NK-92 (cell line): ENCODE measurements around the gene DENND4A.

Experiments
- DNase-seq: peaks from one replicate; lab custom pipeline; 2025; ENCODE audit not compliant: unreplicated experiment; lab: John Stamatoyannopoulos, UW

Gene DENND4A

DNA sequence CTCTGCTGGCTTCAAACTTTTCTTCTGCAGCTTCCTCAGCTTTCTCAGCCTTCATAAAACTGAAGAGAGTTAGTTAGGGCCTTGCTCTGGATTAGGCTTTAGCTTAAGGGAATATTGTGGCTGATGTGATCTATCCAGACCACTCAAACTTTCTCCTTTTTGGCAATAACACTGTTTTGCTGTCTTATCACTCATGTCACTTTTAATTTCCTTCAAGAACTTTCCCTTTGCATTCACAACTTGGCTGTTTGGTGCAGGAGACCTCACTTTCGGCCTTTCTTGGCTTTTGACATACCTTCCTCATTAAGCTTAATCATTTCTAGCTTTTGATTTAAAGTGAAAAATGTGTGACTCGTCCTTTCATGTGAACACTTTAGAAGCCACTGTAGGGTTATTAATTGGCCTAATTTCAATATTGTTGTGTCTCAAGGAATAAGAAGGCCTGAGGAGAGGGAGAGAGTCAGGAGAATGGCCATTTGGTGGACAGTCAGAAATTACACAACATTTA is 109.6 kb downstream of the DENND4A start:
- DNase-seq, result no peak

DNA sequence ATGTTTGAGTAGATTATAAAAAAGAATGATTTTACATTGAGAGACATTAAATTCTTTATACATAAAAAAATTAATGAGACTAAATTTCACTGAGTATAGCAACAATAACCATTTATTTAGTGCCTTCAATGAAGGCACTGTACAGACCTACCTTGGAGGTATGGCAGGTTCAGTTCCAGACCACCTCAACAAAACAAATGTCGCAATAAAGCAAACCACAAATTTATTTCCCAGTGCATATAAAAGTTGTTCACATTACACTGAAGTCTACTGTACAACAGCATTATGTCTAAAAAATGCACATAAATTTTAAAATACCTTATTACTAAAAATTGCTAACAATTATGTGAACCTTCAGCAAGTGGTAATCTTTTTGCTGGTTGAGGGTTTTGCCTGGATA is 111.5 kb downstream of the DENND4A start:
- DNase-seq, result no peak

DNA sequence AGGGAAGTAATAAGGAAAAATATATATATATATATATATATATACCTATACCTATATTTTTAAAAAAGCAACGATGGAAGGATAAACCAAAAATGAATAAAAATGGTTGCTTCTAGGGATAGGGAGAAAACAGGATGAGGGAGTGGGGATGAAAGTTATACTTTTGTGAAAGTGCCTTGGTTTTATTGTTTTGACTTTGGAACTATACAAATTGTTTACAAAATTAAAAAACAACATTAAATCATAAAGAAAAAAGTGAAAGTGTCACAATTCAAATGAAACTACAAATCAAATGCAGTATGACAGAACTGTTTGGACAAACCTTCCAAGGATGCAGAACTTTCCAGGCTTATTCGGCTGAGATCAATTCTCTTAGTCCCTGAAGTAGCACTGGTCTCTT is 116.0 kb downstream of the DENND4A start:
- no peak for DNase-seq

DNA sequence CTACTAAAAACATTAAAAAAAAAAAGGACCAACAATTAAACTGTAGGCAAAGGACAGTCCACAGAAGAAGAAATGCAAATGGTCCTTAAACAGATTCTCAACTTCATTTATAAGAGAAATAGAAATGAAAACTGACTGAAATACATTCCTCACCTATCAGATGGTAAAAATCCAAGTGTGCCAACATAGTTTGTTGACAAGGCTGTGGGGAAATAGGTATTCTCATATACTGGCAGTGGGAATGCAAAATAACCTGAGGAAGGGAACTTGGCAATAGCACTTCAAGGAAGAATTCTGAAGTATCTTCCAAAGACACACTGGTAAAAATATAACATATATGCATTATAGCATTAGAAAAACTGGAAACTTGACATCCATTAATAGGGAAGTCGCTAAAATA is 116.5 kb downstream of the DENND4A start:
- no peak for DNase-seq

DNA sequence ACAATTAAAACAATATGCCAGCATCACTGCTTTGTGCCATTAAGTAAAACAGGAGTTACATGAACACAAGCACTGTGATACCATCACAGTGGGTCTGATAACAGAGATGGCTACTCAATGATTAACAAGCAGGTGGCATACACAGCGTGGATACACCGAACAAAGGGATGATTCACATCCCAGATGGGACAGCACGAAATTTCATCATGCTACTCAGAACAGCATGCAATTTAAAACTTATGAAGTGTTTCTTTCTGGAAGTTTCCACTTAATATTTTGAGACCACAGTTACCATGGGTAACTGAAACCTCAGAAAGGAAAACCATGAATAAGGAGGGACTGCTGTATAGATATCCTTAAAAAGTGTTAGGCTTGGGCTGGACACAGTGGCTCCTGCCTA is 125.8 kb downstream of the DENND4A start:
- no peak for DNase-seq

DNA sequence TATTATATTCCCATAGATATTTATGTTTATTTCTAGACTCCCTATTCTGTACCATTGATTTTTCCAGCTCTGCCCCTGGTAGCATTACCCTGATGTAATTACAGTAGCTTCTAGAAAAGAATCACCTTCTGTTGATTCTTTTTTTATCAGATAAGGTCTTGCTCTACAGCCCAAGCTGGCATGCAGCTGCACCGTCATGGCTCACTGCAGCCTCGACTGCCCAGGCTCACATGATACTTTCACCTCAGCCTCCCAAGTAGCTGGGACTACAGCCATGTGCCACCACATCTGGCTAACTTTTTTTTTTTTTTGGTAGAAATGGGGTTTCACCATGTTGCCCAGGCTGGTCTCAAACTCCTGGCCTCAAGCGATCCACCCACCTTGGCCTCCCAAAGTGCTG is 128.6 kb downstream of the DENND4A start:
- DNase-seq, result no peak

DNA sequence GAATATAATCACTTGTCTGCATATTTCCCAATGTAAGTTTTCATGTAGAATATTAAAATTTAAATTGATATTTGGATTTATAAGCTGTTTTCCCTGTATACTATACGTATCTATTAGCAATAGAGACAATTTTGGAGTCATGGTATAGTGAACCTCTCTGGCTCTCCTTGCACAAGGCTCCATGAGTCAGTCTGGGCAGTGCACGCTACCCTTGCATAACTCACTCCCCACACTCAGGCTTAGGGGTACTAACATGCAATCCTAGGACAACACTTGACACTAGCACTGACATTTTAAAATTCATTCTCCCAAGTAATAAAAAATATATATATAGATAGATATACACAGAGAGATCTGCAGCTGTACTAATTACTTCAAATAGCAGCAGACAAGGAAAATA is 131.2 kb downstream of the DENND4A start:
- DNase-seq, result no peak

DNA sequence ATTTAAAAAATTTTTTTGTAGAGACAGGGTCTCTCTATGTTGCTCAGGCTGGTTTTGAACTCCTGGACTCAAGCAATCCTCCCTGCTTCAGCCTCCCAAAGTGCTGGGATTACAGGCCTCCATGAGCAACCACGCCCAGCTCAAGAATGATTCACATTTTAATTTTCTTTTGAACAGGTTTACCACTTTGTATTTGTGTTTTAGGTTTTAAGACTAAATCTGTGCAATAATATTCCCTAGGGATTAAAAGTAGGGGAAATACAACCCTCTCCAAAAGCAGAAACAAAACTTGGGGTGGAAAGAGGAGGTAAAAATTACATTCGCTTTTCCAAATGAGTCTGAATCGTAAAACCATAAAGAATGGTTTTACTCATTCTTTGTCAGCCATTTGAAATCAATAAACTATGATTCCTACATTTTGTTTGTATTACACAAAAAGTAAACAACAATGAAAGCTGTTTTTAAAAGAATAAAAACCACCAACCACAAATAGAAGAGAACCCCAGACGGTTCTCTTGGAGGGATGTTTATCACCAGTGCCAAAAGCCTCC is 132.5 kb downstream of the DENND4A start:
- no peak for DNase-seq

DNA sequence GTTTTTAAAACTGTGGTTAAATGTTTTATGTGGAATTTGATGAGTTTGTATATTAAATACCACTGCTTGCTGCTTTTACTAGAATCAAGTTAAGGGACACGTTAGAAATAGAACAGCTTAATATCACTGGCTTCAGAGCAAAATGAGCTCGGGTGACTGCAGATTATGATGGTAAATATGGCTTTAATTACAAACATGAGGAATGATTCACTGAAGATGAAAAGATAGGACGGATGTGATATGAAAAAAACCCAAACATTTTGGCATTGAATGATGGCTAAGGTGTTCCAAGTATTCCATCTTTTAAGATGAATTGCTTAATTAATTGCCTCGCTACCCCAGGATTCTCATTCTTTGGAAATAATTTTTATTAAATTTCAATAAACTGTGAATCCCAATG is 136.6 kb downstream of the DENND4A start:
- no peak for DNase-seq

DNA sequence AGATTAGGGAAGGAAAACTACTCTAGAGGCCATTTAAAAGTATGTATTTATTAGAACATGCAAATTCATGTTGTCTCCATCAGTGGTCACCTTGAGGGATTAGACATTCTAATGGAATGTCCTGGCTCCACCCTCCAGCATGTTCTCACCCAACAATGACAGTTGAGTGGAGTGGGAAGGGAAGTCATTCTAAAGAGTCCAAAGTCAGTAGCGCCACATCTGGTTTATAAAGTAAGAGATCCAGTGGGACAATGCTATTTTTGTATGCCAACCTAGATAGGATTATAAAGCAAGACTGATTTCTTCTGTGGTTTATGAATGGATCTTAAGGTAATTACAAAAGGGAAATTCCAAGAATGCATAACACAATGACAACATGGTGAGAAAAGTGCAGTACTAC is 137.1 kb downstream of the DENND4A start:
- no peak for DNase-seq

DNA sequence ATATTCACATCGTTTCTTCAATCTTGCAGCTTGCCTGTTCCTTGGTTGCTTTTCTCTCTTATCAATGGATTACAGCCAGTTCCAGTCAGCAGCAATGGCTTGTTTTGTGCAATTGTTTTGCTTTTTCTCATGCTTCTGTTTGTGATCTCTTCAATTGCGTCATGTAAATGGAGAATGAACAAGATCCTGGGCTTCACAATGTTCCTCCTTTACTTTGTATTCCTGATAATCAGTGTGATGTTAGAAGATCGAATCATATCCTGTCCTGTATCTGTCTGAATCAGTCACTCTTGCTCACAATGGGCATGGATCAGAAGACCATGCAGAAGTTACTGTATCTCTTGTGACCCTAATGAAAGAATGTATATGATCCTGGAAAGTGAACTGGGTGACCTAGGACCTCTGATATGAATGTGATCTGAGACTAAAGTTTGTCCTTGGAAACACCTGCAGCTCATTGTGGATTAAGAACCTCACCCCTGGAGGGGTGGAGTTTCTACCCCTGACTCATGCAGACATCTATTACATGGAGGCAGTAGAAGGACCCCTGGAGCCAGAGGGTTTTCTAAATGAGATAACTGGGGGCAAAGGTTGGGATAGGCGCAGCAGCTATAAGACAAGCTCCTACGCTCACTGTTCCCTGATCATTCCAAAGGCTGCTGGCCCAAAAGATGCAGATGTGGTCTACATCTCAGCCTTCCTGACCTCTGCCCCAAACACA is 138.1 kb downstream of the DENND4A start:
- DNase-seq, result no peak

DNA sequence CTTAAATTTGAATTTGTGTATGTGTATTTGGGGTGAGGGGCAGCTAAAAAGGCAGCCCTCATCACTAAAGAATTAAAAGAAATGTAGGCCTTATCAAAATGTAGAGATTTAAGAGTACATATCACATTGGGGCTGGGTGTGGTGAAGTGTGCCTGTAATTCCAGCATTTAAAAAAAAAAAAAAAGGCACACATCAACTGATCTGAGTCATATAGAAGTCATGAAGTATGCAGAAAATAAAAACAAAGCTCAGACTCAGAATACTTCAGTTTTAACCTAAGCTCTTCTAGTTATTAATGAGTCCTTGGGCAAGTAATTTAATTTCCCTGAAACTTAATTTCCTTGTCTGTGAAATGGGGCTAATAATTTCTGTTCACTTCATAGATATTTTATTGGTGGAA is 138.8 kb downstream of the DENND4A start:
- no peak for DNase-seq

DNA sequence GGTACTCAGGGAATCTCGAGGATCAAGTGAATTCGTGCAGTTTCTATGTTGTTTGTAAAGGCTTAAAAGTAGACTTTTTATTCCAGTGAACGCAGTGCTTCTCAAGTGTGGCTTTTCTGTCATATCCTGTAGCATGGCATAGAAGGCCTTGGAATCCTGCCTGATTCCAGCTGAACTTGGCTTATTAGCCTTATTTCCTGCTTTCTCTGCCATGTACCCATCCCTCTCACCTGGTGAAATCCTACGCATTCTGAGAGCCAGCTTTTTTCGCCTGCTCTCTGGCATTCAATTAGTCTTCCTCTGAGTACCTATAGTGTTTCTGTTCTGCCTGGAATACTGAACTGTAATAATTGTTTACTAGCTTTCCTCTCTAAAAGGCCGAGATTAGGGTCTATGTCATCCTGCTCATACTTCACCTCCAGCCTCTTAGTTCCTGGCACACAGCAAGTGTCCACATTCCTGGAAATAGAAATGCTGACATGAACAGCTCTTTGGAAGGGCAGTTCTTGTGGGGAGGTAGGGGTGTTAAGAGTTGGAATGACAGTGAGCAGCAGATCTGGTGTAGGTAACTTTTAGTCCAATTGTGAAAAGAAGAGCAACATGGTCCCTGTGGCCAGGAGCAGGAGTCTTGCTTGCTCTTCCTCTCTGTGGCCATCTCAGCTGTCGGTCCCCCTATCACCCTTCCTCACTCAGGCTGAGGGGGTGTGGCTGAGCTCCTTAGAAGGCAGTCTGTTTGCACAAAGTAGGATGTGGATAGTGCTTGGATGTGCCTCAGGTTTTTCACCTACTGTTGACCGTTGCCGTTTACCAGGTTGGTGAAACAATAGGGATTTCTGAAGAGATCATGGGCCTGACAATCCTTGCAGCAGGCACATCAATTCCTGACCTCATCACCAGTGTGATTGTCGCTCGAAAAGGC is 140.0 kb downstream of the DENND4A start:
- DNase-seq, result no peak

DNA sequence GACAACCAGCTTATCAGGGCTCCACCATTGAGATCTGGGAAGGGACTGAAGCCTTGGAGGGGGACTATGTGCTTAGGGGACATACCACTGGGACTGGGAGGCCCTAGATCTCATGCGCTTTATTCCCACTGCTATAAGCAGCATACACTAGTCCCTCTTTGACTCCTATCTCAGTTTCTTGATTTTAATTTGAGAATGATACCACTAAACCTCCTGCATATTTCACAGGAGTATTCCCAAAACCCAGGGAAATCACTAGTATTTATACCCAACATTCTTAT is 141.1 kb downstream of the DENND4A start:
- DNase-seq, result no peak

DNA sequence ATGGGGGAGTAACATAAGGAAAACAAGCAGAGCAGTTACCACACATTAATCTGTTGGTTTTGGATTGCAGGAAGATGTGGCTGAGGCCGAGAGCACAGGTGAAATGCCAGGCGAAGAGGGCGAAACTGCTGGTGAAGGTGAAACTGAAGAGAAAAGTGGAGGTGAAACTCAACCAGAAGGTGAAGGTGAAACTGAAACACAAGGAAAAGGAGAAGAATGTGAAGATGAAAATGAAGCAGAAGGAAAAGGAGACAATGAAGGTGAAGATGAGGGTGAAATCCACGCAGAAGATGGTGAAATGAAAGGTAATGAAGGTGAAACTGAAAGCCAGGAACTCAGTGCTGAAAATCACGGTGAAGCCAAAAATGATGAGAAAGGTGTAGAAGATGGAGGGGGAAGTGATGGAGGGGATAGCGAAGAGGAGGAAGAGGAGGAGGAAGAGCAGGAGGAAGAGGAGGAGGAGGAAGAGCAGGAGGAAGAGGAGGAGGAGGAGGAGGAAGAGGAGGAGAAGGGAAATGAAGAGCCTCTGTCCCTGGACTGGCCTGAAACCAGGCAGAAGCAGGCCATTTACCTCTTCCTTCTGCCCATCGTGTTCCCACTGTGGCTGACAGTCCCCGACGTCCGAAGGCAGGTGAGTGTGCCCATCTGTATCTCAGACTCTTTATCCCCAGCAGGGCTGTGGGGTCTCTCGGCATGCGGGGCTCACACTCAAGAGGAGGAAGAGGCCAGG is 141.6 kb downstream of the DENND4A start:
- no peak for DNase-seq

DNA sequence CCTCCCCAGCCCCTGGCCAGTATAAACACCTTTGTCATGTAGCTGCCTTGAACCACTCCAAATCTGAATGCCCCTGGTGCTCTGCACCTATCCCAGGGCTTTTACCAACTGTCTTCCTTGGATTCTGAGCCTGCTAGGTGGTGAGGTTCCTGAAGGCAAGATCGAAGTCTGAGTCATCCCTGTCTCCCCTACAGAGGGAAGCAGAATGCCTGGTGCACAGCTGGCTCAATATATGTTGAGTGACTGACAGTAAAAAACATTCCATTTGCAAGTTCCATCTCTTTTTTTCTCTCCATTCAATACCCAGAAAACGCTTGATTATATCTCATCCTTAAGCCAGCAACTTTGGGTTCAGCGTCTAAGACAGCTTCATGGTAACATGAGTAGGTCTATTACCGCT is 145.6 kb downstream of the DENND4A start:
- no peak for DNase-seq

DNA sequence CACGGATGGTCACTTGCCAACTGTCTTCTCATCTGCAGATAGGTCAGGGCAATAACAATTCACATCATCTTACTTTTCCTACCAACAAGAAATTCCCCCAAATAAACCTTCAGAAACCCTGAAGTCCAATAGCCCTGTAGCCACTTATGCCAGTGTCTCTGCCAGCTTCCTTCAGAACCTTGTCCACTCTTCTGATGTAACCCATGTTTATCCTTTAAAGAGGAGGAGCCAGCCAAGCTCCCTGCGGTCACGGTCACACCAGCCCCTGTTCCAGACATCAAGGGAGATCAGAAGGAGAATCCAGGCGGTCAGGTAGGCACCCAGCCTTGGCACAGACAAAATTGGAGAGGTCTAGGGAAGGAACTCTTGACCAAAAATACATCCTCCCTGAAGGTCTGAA is 146.7 kb downstream of the DENND4A start:
- DNase-seq, result no peak

DNA sequence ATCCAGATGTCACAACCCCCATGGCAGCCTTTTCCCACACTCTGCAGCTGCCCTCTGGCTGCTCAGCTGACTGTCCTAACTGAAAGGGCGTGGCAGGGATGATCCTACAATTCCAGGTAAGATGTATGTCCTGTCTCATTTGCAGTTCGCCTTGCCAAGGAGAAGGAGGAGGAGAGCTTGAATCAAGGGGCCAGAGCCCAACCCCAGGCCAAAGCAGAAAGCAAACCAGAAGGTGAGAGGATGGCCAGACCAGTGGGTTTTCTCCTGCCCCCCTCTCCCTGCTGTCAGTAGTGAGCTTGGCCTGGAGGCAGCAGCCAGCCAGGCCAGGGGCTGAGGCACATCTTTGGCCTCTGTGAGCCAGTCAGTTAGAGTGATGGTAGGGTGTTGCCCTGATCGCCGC is 147.8 kb downstream of the DENND4A start:
- no peak for DNase-seq

DNA sequence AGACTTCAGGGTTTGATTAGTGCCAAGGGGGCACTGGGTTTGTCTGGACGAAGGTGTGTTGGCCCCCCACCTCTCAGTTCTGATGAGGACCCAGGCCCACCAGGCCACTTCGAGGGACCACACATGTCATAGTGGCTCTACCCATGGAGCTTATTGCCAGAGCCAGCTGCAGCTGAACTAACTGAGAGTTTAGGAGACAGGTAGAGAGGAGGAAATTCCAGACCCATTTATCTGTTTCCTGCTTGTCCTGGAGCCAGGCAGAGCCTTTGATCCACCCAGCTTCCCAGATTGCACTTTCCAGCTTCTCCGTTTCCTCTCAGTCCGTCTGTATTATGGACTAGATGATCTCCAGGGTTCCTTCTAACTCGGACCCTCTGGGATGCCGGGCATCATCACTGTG is 149.5 kb downstream of the DENND4A start:
- DNase-seq, result no peak

DNA sequence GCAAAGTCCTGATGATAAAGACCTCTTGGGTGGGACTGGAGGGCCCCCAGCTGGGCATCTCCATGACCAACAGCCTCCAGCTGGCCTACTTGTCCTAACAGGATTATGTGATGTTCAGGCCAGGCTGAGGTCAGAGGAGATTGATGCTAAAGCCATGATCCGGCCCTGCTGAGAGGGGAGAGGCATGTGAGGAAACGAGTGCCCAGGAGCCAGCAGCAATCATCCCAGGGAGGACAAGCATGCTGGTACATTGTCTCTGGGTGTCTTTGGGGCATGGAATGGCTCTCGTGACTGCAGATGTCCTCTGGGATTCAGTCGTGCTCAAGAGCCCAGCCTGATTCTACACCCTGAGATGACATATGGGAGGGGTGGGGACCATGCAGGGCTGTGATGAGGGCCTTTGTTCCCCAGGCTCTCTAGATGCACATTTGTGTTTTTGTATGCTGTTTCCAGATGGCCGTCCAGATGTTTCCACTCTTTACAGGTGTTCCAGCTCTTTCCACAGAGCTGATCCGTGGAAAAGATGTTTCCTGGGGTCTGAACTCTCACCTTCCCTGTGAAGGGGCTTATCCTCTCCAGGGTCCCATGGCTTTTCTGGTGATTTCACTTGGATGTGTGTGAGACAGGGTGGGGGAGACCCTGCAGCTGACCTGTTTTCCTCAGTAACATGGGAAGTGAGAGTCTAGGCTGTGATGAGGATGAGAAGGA is 150.2 kb downstream of the DENND4A start:
- DNase-seq, result no peak

DNA sequence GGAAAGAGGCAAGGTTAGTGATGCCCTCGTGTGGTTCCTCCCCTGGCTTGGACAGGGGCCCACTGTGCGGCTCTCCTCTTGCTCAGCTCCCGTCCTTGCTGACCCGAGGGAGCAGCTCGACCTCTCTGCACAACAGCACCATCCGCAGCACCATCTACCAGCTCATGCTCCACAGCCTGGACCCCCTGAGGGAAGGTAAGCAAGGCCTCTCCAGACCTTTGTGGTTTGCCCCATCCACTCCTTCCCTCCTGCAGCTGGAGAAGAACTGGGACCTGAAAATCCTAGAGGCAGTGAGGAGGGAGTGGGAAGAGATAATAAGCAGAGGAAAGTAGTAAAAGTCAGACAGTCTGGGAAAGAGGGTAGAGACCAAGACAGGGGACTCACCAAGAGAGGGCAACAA is 152.6 kb downstream of the DENND4A start:
- DNase-seq, result no peak
